Bronchial epithelial cell (primary cell): ENCODE measurements around the gene SYNCRIP. TPM values are rescaled to one million over a fixed set of nuclear protein-coding genes. Genes with fewer than 3 reads are reported as not detected.
A peak's percentile ranks its signal among the peaks of the same experiment; 100 is the strongest.
"Not testable (repeated sequence)": the region's sequence is repeated elsewhere in the genome, so short reads cannot be mapped to it uniquely, and the experiment has no call there.

Experiments used
- DNase-seq: peaks from one replicate; pipeline ENCODE4 v3.0.0-alpha.2; 2010; ENCODE audit warnings: low read depth
- FAIRE-seq: peaks from 2 replicates; lab custom pipeline; 2011; peaks lifted over from hg19 to GRCh38; lab: Jason Lieb, UNC
- H3K27me3 ChIP-seq: 2 replicates; pipeline ENCODE4 v1.5.1; 2011; ENCODE audit warnings: low read length; ENCODE audit not compliant: control insufficient read depth, insufficient read depth
- H3K36me3 ChIP-seq: 2 replicates; pipeline ENCODE4 v1.5.1; 2011; ENCODE audit warnings: low read length; ENCODE audit not compliant: control insufficient read depth, insufficient read depth
- H3K4me3 ChIP-seq: 2 replicates; pipeline ENCODE4 v1.5.1; 2011; ENCODE audit warnings: mild to moderate bottlenecking, low read depth, low read length, control low read depth
- total RNA-seq: library from RNA; depleted of rRNA; stranded (reverse); fragments of >200 nt; gene quantifications from 2 replicates; pipeline ENCODE4 v1.2.1, GENCODE V29; 2014
- TF ChIP-seq, protein P1 (sequence below): IDR thresholded peaks from 2 replicates; pipeline ENCODE4 v1.5.1; 2011; ENCODE audit warnings: mild to moderate bottlenecking, moderate library complexity, low read length, control low read depth, inconsistent platforms; ENCODE audit not compliant: insufficient read depth, severe bottlenecking

Gene SYNCRIP
- total RNA-seq, 1 donor from 2014 or later = 66.6 TPM

DNA sequence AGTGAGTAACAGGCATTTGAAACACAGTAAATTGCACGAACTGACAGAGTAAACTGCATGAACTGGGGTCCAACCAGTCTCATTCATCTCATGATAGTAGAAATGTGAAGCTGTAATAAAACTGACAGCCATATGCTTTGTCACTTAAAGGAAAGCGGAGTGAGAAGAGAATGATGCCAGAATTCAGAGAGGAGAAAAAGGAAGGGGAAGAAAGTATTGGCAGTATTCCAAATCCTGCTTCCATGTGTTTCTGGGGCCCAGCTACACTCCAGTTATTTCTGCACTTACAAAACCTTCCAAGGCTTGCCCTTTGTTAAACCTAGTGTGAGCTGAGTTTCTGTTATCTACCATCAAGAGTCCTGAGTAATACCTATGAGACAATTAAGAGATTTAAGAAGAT is 66.2 kb downstream of the SYNCRIP start:
- TF ChIP-seq, protein P1, sequence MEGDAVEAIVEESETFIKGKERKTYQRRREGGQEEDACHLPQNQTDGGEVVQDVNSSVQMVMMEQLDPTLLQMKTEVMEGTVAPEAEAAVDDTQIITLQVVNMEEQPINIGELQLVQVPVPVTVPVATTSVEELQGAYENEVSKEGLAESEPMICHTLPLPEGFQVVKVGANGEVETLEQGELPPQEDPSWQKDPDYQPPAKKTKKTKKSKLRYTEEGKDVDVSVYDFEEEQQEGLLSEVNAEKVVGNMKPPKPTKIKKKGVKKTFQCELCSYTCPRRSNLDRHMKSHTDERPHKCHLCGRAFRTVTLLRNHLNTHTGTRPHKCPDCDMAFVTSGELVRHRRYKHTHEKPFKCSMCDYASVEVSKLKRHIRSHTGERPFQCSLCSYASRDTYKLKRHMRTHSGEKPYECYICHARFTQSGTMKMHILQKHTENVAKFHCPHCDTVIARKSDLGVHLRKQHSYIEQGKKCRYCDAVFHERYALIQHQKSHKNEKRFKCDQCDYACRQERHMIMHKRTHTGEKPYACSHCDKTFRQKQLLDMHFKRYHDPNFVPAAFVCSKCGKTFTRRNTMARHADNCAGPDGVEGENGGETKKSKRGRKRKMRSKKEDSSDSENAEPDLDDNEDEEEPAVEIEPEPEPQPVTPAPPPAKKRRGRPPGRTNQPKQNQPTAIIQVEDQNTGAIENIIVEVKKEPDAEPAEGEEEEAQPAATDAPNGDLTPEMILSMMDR = no peak
- H3K36me3 ChIP-seq = peaks cover 1% of the 10 kb centered on the region

DNA sequence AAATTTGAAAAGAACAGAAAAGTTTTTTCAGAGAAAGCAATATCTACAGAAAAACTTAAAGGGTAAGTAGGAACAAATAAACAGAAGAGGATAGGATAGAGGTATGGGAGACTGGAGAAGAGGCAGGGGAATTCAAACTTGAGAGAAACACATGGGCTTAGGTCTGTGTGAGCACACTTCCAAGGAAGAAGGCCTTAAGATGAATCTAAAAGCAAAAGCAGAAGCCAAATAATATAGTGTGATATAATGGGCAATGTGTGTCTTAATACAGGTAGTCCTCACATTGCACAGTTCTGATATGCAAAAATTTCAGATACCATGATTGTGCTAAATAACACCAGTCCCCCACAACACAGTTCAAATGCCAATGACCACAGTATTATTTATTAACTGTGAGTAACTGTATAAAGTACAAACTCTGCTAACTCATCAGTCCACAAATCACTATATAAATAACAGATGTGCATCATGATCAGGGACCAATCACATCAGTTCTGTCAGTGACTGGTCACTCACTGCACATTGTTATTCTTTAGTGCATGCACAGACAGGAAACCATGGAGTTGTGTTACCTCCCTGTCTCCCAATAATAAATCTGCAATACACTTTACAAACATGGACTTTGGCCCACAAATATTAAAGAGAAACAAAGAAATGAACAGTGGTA is 67.6 kb downstream of the SYNCRIP start:
- DNase-seq = peak; percentile 94
- H3K36me3 ChIP-seq = peaks cover 3% of the 10 kb centered on the region
- no peak for FAIRE-seq
- no peaks in the 10 kb centered on the region for H3K27me3 ChIP-seq
- TF ChIP-seq, protein P1 = no peak
- no peak overlapping the region for H3K4me3 ChIP-seq

More for the DNA sequence above, 66.2 kb downstream of the SYNCRIP start:
- no peak for DNase-seq
- H3K27me3 ChIP-seq = no peaks in the 10 kb centered on the region
- H3K4me3 ChIP-seq = no peak overlapping the region
- no peak for FAIRE-seq

DNA sequence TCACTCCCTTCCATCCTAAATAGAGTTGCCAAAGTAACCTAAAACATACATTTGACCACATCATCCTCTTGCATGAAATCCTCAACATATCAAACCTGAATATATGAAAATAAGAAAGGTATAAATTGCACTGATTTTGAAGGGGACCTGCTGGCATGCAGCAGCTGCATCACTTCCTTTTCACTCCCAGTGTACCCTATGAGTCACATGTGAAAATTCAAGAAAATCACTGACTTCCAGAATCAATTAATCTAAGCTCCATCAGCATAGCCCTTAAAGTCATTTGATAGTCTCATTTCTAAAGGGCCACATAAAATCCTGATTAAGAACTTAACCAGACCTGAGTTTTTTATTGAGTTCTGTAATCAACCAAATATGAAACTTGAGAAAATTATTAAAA is 73.4 kb downstream of the SYNCRIP start:
- DNase-seq (peak; percentile 39), FAIRE-seq (no peak)
- H3K4me3 ChIP-seq = no peak overlapping the region
- peaks cover 2% of the 10 kb centered on the region for H3K36me3 ChIP-seq
- no peaks in the 10 kb centered on the region for H3K27me3 ChIP-seq
- TF ChIP-seq, protein P1 = no peak

DNA sequence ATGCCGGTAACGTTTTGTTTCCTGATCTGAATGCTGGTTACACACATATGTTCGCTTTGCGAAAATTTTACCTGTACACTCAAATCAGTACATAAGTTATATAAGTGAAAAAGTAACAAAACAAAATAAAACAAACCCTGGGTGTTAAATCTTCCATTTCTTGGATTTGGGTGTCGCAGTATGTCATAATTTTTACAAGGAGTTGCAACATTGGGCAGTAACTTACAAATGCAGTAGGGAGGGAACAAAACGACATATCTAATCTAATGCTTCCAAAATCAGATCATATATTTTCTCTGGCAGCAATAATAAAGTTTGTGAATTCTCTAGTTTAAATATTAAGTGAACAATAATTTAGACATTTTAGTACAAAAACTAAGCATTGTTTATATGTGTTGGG is 74.3 kb downstream of the SYNCRIP start:
- DNase-seq (no peak), FAIRE-seq (no peak)
- TF ChIP-seq, protein P1 = no peak
- Histone ChIP-seq H3K4me3 (no peak overlapping the region), H3K36me3 (peaks cover 2% of the 10 kb centered on the region), H3K27me3 (no peaks in the 10 kb centered on the region)

DNA sequence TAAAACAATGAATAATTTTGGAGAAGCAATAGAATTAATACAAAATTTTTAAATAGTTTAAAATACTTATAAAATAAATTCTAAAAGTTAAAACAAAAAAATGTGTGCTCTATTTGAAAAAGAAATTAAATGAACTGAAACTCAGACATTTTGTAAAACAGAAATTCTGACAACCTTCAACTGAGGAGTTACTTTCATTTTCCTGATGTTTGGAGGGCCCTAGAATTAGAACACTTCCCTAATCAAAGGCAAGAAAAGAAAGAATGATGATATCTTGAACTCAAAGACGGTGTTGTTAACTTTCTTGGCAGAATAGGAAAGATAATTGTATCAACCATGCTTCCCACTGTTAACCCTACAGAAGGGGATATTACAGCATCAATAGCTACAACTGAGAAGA is 77.0 kb downstream of the SYNCRIP start:
- no peak overlapping the region for H3K4me3 ChIP-seq
- no peaks in the 10 kb centered on the region for H3K36me3 ChIP-seq
- no peak for FAIRE-seq
- TF ChIP-seq, protein P1 = no peak
- no peaks in the 10 kb centered on the region for H3K27me3 ChIP-seq
- DNase-seq = no peak

DNA sequence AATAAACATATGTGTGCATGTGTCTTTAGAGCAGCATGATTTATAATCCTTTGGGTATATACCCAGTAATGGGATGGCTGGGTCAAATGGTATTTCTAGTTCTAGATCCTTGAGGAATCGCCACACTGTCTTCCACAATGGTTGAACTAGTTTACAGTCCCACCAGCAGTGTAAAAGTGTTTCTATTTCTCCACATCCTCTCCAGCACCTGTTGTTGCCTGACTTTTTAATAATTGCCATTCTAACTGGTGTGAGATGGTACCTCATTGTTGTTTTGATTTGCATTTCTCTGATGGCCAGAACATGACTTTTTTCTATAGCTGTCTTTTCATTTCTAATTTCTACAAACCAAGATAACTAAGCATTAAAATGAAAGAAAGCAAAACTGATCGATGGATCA is 78.5 kb downstream of the SYNCRIP start:
- not testable (repeated sequence) for FAIRE-seq, DNase-seq, H3K27me3 ChIP-seq, H3K36me3 ChIP-seq, H3K4me3 ChIP-seq

Other genes with a start within 250 kb of the SYNCRIP start
- gene NT5E, start 192.8 kb downstream of the SYNCRIP start, total RNA-seq = 31.4 and 71.1 TPM in 2 replicates
- gene SNX14, start 49.0 kb downstream of the SYNCRIP start, total RNA-seq = 99.6 and 119 TPM in 2 replicates